Endothelial cell of umbilical vein (primary cell): ENCODE data around the gene PLCD4.

ENCODE experiments used
- POLR2A ChIP-seq: IDR thresholded peaks from 2 replicates; pipeline ENCODE4 v1.6.1; 2012; ENCODE audit warnings: low read depth, mild to moderate bottlenecking, control low read depth, low read length
- TF ChIP-seq, protein P1 (sequence below), 2 donors: IDR thresholded peaks; 1 replicate in 1 of 2; 2 replicates in 1 of 2; pipeline ENCODE4 v1.5.1; 2011; ENCODE audit warnings: low read length in 2 of 2, mild to moderate bottlenecking in 2 of 2, moderate library complexity in 2 of 2, control low read depth in 1 of 2, inconsistent platforms in 1 of 2, low read depth in 1 of 2; ENCODE audit not compliant: insufficient read depth in 1 of 2; ENCODE audit errors: extremely low read depth in 1 of 2
- TF ChIP-seq, protein P2 (sequence below): IDR thresholded peaks from 2 replicates; pipeline ENCODE4 v1.6.1; 2011; ENCODE audit not compliant: insufficient read depth, insufficient read length

DNA sequence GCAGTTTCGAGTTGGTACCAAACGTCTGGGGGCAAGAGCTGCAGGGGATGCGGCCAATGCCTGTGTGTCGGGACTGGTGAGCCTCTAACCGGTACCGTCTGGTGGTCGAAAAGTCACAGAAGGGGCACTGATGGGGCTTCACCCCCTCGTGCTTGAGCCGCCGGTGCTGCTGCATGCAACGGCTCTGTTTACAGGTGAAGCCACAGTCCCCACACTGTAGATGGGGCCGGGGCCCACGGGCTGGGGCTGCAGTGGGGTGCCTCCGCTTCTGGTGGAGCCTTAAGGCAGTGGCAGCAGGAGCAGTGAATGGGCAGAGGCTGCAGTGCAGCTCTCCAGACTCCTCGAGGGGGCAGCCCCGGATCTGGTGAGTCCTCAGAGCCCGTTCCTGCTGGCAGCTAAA, 35.1 kb downstream of the PLCD4 start:
- no peak for TF ChIP-seq POLR2A
- TF ChIP-seq, protein P1, sequence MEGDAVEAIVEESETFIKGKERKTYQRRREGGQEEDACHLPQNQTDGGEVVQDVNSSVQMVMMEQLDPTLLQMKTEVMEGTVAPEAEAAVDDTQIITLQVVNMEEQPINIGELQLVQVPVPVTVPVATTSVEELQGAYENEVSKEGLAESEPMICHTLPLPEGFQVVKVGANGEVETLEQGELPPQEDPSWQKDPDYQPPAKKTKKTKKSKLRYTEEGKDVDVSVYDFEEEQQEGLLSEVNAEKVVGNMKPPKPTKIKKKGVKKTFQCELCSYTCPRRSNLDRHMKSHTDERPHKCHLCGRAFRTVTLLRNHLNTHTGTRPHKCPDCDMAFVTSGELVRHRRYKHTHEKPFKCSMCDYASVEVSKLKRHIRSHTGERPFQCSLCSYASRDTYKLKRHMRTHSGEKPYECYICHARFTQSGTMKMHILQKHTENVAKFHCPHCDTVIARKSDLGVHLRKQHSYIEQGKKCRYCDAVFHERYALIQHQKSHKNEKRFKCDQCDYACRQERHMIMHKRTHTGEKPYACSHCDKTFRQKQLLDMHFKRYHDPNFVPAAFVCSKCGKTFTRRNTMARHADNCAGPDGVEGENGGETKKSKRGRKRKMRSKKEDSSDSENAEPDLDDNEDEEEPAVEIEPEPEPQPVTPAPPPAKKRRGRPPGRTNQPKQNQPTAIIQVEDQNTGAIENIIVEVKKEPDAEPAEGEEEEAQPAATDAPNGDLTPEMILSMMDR (IDR thresholded peaks at IDR 0.05; ENCODE audit: extremely low read depth in 1 of 2, insufficient read depth in 1 of 2, low read depth in 1 of 2, low read length in 2 of 2) = no peak
- TF ChIP-seq, protein P2, sequence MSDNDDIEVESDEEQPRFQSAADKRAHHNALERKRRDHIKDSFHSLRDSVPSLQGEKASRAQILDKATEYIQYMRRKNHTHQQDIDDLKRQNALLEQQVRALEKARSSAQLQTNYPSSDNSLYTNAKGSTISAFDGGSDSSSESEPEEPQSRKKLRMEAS = no peak
